H1 (cell line): ENCODE measurements around the gene ARHGEF2. TPM values are rescaled to one million over a fixed set of nuclear protein-coding genes. Genes with fewer than 3 reads are reported as not detected.

Experiments used
- CTCF ChIA-PET: fragments of 300-600 bp; sonication (Branson Sonifier 250); formaldehyde crosslinking; loops from one replicate; lab custom pipeline; 2021; ENCODE audit not compliant: partially characterized antibody; lab: Charles Lee
- POLR2A ChIA-PET: fragments of 300-600 bp; sonication (Branson Sonifier 250); formaldehyde crosslinking; loops from one replicate; lab custom pipeline; 2021; ENCODE audit warnings: inconsistent platforms; ENCODE audit not compliant: partially characterized antibody; lab: Charles Lee
- DNase-seq, 2 experiments: peaks; one replicate each; pipeline versions ENCODE4 v3.0.0 to v3.0.0-alpha.2; 2010 to 2022; ENCODE audit warnings: low spot score in 2 of 2, low read depth in 1 of 2, mixed read lengths in 1 of 2
- FAIRE-seq: peaks from 2 replicates; lab custom pipeline; 2011; peaks lifted over from hg19 to GRCh38; lab: Jason Lieb, UNC
- H2AFZ ChIP-seq: 2 replicates; pipeline ENCODE4 v1.8.1; 2012; ENCODE audit warnings: low read length, inconsistent platforms
- H2AK5ac ChIP-seq: 2 replicates; pipeline ENCODE4 v1.6.1; 2013; ENCODE audit warnings: low read depth, low read length
- H2BK120ac ChIP-seq: replicated peaks from 2 replicates; pipeline ENCODE3; 2013; ENCODE audit warnings: low read depth, low read length, inconsistent platforms
- H2BK12ac ChIP-seq: 2 replicates; pipeline ENCODE4 v1.6.1; 2013; ENCODE audit warnings: low read depth, low read length
- H2BK15ac ChIP-seq: 2 replicates; pipeline ENCODE4 v1.6.1; 2013; ENCODE audit warnings: low read length
- H2BK20ac ChIP-seq: 2 replicates; pipeline ENCODE4 v1.6.1; 2013; ENCODE audit warnings: low read length
- H2BK5ac ChIP-seq: 2 replicates; pipeline ENCODE4 v1.6.1; 2013; ENCODE audit warnings: low read depth, low read length
- H3K14ac ChIP-seq: 2 replicates; pipeline ENCODE4 v1.6.1; 2013; ENCODE audit warnings: inconsistent platforms; ENCODE audit not compliant: insufficient read length
- H3K18ac ChIP-seq: 2 replicates; pipeline ENCODE4 v1.6.1; 2013; ENCODE audit warnings: low read length; ENCODE audit errors: extremely low read depth
- H3K23ac ChIP-seq: 2 replicates; pipeline ENCODE4 v1.6.1; 2013; ENCODE audit warnings: inconsistent platforms; ENCODE audit not compliant: insufficient read length
- H3K23me2 ChIP-seq: 2 replicates; pipeline ENCODE4 v1.6.1; 2013; ENCODE audit warnings: low read depth, low read length
- H3K27ac ChIP-seq: 2 replicates; pipeline ENCODE4 v1.6.1; 2011; ENCODE audit warnings: low read depth, low read length, inconsistent platforms
- H3K27me3 ChIP-seq, 4 experiments: replicated peaks in 1 of 4; 1 replicate in 1 of 4; 2 replicates in 3 of 4; pipeline versions ENCODE4 v1.6.1 to v1.8.1; 2011 to 2013; ENCODE audit warnings: low read length in 3 of 4, mild to moderate bottlenecking in 3 of 4, inconsistent platforms in 2 of 4, mixed read lengths in 2 of 4, moderate library complexity in 1 of 4; ENCODE audit not compliant: control insufficient read depth in 3 of 4, insufficient read depth in 3 of 4; ENCODE audit errors: extremely low read depth in 1 of 4
- H3K36me3 ChIP-seq, 4 experiments: 2 replicates each; pipeline versions ENCODE4 v1.6.1 to v1.8.1; 2011 to 2013; ENCODE audit warnings: mild to moderate bottlenecking in 4 of 4, low read length in 3 of 4, moderate library complexity in 2 of 4, control low read depth in 1 of 4, inconsistent platforms in 1 of 4; ENCODE audit not compliant: insufficient read depth in 4 of 4, control insufficient read depth in 2 of 4
- H3K4ac ChIP-seq: replicated peaks from 2 replicates; pipeline ENCODE3; 2013; ENCODE audit warnings: low read length, low read depth, mixed read lengths, inconsistent platforms; ENCODE audit not compliant: insufficient read length
- H3K4me1 ChIP-seq, 4 experiments: replicated peaks in 1 of 4; 1 replicate in 1 of 4; 2 replicates in 3 of 4; pipeline versions ENCODE4 v1.6.1 to v1.8.1; 2011 to 2013; ENCODE audit warnings: low read length in 3 of 4, inconsistent platforms in 2 of 4, mixed read lengths in 1 of 4; ENCODE audit not compliant: insufficient read depth in 4 of 4, control insufficient read depth in 3 of 4
- H3K4me2 ChIP-seq, 2 experiments: 2 replicates each; pipeline versions ENCODE4 v1.6.1 to v1.8.1; 2011 to 2013; ENCODE audit warnings: low read depth in 2 of 2, low read length in 2 of 2, control low read depth in 1 of 2, inconsistent platforms in 1 of 2, mild to moderate bottlenecking in 1 of 2; ENCODE audit not compliant: insufficient read depth in 1 of 2
- H3K4me3 ChIP-seq, 4 experiments: fragments of 200-600, 300-600 bp in 1 of 4; sonication (generic), shearing (Covaris generic), sonication (Bioruptor Twin) in 1 of 4; 2 replicates each; pipeline versions ENCODE4 v1.5.1 to v1.8.1; 2011 to 2016; ENCODE audit warnings: low read length in 4 of 4, low read depth in 3 of 4, control low read depth in 2 of 4, inconsistent platforms in 2 of 4, mild to moderate bottlenecking in 2 of 4, mixed read lengths in 1 of 4, moderate library complexity in 1 of 4; ENCODE audit not compliant: insufficient read depth in 2 of 4; ENCODE audit errors: extremely low read depth in 1 of 4
- H3K56ac ChIP-seq: replicated peaks from 2 replicates; pipeline ENCODE3; 2013; ENCODE audit warnings: low read depth, mild to moderate bottlenecking, mixed read lengths, low read length, inconsistent platforms; ENCODE audit not compliant: insufficient read length
- H3K79me1 ChIP-seq: 2 replicates; pipeline ENCODE4 v1.6.1; 2013; ENCODE audit warnings: low read depth, low read length, control low read depth
- H3K79me2 ChIP-seq, 2 experiments: 2 replicates each; pipeline versions ENCODE4 v1.6.1 to v1.8.1; 2012 to 2013; ENCODE audit warnings: low read length in 2 of 2, mild to moderate bottlenecking in 2 of 2, inconsistent platforms in 1 of 2; ENCODE audit not compliant: insufficient read depth in 2 of 2, control insufficient read depth in 1 of 2
- H3K9ac ChIP-seq, 4 experiments: replicated peaks in 1 of 4; 1 replicate in 1 of 4; 2 replicates in 3 of 4; pipeline versions ENCODE4 v1.6.1 to v1.8.1; 2011 to 2013; ENCODE audit warnings: low read depth in 3 of 4, low read length in 3 of 4, control low read depth in 2 of 4, mild to moderate bottlenecking in 2 of 4, moderate library complexity in 2 of 4, inconsistent platforms in 1 of 4; ENCODE audit errors: extremely low read depth in 1 of 4
- H3K9me3 ChIP-seq, 2 experiments: 2 replicates each; pipeline versions ENCODE4 v1.6.1 to v1.8.1; 2012 to 2013; ENCODE audit warnings: mild to moderate bottlenecking in 2 of 2, moderate library complexity in 2 of 2, control low read depth in 1 of 2, inconsistent platforms in 1 of 2, low read depth in 1 of 2, low read length in 1 of 2, mixed read lengths in 1 of 2; ENCODE audit not compliant: insufficient read depth in 2 of 2
- H4K20me1 ChIP-seq, 2 experiments: replicated peaks in 1 of 2; 2 replicates each; pipeline versions ENCODE3 to v1.8.1; 2011 to 2013; ENCODE audit warnings: inconsistent platforms in 2 of 2, low read length in 2 of 2, mild to moderate bottlenecking in 1 of 2; ENCODE audit not compliant: insufficient read depth in 2 of 2, control insufficient read depth in 1 of 2
- H4K5ac ChIP-seq: 2 replicates; pipeline ENCODE4 v1.6.1; 2013; ENCODE audit warnings: low read length, low read depth, mixed read lengths, inconsistent platforms; ENCODE audit not compliant: insufficient read length
- H4K8ac ChIP-seq: 2 replicates; pipeline ENCODE4 v1.8.0; 2013; ENCODE audit warnings: mild to moderate bottlenecking, moderate library complexity, low read length, inconsistent platforms; ENCODE audit not compliant: insufficient read depth; ENCODE audit errors: extremely low read depth
- H4K91ac ChIP-seq: replicated peaks from 2 replicates; pipeline ENCODE3; 2013; ENCODE audit warnings: low read length, mixed read lengths, inconsistent platforms; ENCODE audit not compliant: insufficient read length
- CHD2 ChIP-seq: IDR thresholded peaks from 2 replicates; pipeline ENCODE4 v1.6.1; 2012; ENCODE audit warnings: low read length, improper control_type of control experiment
- EGR1 ChIP-seq: IDR thresholded peaks from 2 replicates; pipeline ENCODE4 v1.6.1; 2011; ENCODE audit warnings: low read depth, low read length, borderline replicate concordance
- HDAC2 ChIP-seq, 2 experiments: fragments of 300-600 bp in 1 of 2; sonication (generic) in 1 of 2; IDR thresholded peaks; 2 replicates each; pipeline ENCODE4 v1.6.1; 2011 to 2012; ENCODE audit warnings: low read depth in 2 of 2, low read length in 2 of 2, mild to moderate bottlenecking in 2 of 2, moderate library complexity in 2 of 2, borderline replicate concordance in 1 of 2, inconsistent platforms in 1 of 2
- JUND ChIP-seq: IDR thresholded peaks from 2 replicates; pipeline ENCODE4 v1.6.1; 2011; ENCODE audit warnings: mild to moderate bottlenecking, improper control_type of control experiment, low read length
- PHF8 ChIP-seq: fragments of 200-600 bp; sonication (generic); conservative IDR thresholded peaks from 2 replicates; pipeline ENCODE4 v1.7.1; 2012; ENCODE audit warnings: low read depth, mild to moderate bottlenecking, inconsistent platforms, low read length, moderate library complexity
- POU5F1 ChIP-seq: IDR thresholded peaks from 2 replicates; pipeline ENCODE4 v1.6.1; 2011; ENCODE audit warnings: low read depth, mild to moderate bottlenecking, low read length, moderate library complexity
- WGBS, 2 experiments: shearing (Covaris generic) in 1 of 2; methylation state at CpG; one replicate each; pipeline versions ENCODE4 v1.1.6 to v1.1.7; 2013 to 2015; ENCODE audit warnings: low lambda C conversion rate in 2 of 2, mixed read lengths in 2 of 2, inconsistent platforms in 1 of 2, low coverage in 1 of 2, missing lambda C conversion rate in 1 of 2; ENCODE audit not compliant: insufficient replicate concordance in 2 of 2, insufficient coverage in 1 of 2, insufficient read length in 1 of 2; ENCODE audit errors: extremely low coverage in 1 of 2, missing lambda C conversion rate in 1 of 2; 5-methylcytosine and 5-hydroxymethylcytosine counted together
- polyA plus RNA-seq, 7 experiments: library from polyadenylated mRNA; depleted of rRNA in 3 of 7; stranded (reverse) in 5 of 7; unstranded in 2 of 7; fragments of >200 nt in 5 of 7; fragments of 200-250 nt in 2 of 7; gene quantifications; 1 replicate in 5 of 7; 2 replicates in 1 of 7; 4 replicates in 1 of 7; pipeline versions ENCODE4 v1.2.1 to v1.2.3, GENCODE V29; 2011 to 2013; ENCODE audit warnings: missing spikeins in 2 of 7, mixed read lengths in 2 of 7
- total RNA-seq: library from RNA; stranded (reverse); fragmentation: NEBNext Ultra II Directional; extraction: Animal tissue kit (Norgen Biotek cat#: 25700); gene quantifications from 2 replicates; pipeline ENCODE4 v1.2.1, GENCODE V29; 2021
- TF ChIP-seq, protein P1 (sequence below): IDR thresholded peaks from 2 replicates; pipeline ENCODE4 v1.6.1; 2012; ENCODE audit warnings: low read length, inconsistent platforms

The ARHGEF2 gene
- total and polyA plus RNA-seq, 2 of the 8 experiments (the other 6 are each of a cell fraction or from before 2014, with no cell fraction given) = 42.7 to 80.5 TPM

- peak overlapping the region; percentile 92 to 97 (median 94) for H3K4me3 ChIP-seq
- H4K8ac ChIP-seq = no peak overlapping the region
- peaks cover 0 to 2% of the 10 kb centered on the region in 2 experiments for H4K20me1 ChIP-seq
- H3K56ac ChIP-seq = no peak overlapping the region
- H2BK5ac ChIP-seq = no peak overlapping the region
- H2AFZ ChIP-seq = no peak overlapping the region
- H3K36me3 ChIP-seq = peaks cover 3 to 27% (median 16%) of the 10 kb centered on the region in 4 experiments; a peak in 6 of 8 replicates
- H3K14ac ChIP-seq = no peak overlapping the region
- H4K91ac ChIP-seq = no peak overlapping the region
- ChIA-PET CTCF (interaction anchor here (0.9 to 8.9 kb wide), 10 partner anchors 9 to 111 kb away, joined by 3 to 77 read pairs (median 6); partner anchors contain the start of genes ARHGEF2 and UBQLN4), POLR2A (interaction anchor here (1.2 to 2.9 kb wide), 5 partner anchors 11 to 47 kb away, joined by 3 to 10 read pairs (median 8); partner anchors contain the start of genes RAB25 and UBQLN4)
- H3K79me2 ChIP-seq = peaks cover 5 to 15% of the 10 kb centered on the region in 2 experiments
- peaks cover 0 to 4% (median under 1%) of the 10 kb centered on the region in 4 experiments; a peak in 1 of 7 replicates for H3K27me3 ChIP-seq
- H3K4me1 ChIP-seq = peaks cover 0 to 3% (median under 1%) of the 10 kb centered on the region in 4 experiments; a peak in 3 of 7 replicates
- no peak overlapping the region for H2AK5ac ChIP-seq
- H3K4me2 ChIP-seq = peak overlapping the region; percentile 99
- H2BK15ac ChIP-seq = no peak overlapping the region
- 0 out of 2 replicates have a peak, but pooled peaks cover 5% of the 10 kb centered on the region for H3K79me1 ChIP-seq
- no peak overlapping the region for H2BK120ac ChIP-seq
- H3K9ac ChIP-seq = peak overlapping the region in 3 of 4 experiments; percentile 61 to 76 (median 63); a peak in 4 of 7 replicates
- DNase-seq = no peak
- H3K23ac ChIP-seq = no peak overlapping the region
- no peak overlapping the region for H3K18ac ChIP-seq
- no peak overlapping the region for H2BK20ac ChIP-seq
- TF ChIP-seq CHD2 = no peak
- no peak for TF ChIP-seq JUND
- no peak for TF ChIP-seq PHF8
- no peak for TF ChIP-seq EGR1
- TF ChIP-seq, protein P1, sequence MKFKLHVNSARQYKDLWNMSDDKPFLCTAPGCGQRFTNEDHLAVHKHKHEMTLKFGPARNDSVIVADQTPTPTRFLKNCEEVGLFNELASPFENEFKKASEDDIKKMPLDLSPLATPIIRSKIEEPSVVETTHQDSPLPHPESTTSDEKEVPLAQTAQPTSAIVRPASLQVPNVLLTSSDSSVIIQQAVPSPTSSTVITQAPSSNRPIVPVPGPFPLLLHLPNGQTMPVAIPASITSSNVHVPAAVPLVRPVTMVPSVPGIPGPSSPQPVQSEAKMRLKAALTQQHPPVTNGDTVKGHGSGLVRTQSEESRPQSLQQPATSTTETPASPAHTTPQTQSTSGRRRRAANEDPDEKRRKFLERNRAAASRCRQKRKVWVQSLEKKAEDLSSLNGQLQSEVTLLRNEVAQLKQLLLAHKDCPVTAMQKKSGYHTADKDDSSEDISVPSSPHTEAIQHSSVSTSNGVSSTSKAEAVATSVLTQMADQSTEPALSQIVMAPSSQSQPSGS = no peak
- no peak for TF ChIP-seq HDAC2 (IDR thresholded peaks at IDR 0.05; ENCODE audit: borderline replicate concordance in 1 of 2, low read depth in 2 of 2, low read length in 2 of 2)
- TF ChIP-seq POU5F1 = no peak
- no peak overlapping the region for H3K4ac ChIP-seq
- peaks cover 5% of the 10 kb centered on the region; the same call in 1 of the 2 replicates for H3K23me2 ChIP-seq
- no peak for FAIRE-seq
- no peaks in the 10 kb centered on the region for H3K9me3 ChIP-seq
- H4K5ac ChIP-seq = no peak overlapping the region
- 81% methylated on average over 8 of the region's 8 CpGs; no CpG with 5 or more reads in 1 of the 2 experiments for WGBS, 2 experiments
- H2BK12ac ChIP-seq = no peak overlapping the region
- no peak overlapping the region for H3K27ac ChIP-seq
These were observed 41.6 kb upstream of the ARHGEF2 start for GRCh38 chr1:156019946-156020292.
